Spleen (tissue), 11 donors: Measurements from ENCODE around the gene NOTCH2. TPM values are rescaled to one million over a fixed set of nuclear protein-coding genes. Genes with fewer than 3 reads are reported as not detected.

Source experiments
- DNase-seq: peaks from one replicate; pipeline ENCODE4 v3.0.0-alpha.2; 2020
- H3K27ac ChIP-seq, 8 donors: fragments of 200-600 bp; sonication (generic) in 7 of 8; 1 replicate in 4 of 8; 2 replicates in 4 of 8; pipeline versions ENCODE4 v1.5.0 to v1.8.0; 2016 to 2021; ENCODE audit warnings: inconsistent platforms in 4 of 8, mild to moderate bottlenecking in 4 of 8, moderate library complexity in 1 of 8
- H3K27me3 ChIP-seq, 7 donors: fragments of 200-600 bp; sonication (generic) in 6 of 7; replicated peaks in 1 of 7; 1 replicate in 4 of 7; 2 replicates in 3 of 7; pipeline versions ENCODE4 v1.5.0 to v1.8.0; 2016 to 2021; ENCODE audit warnings: inconsistent platforms in 3 of 7, mild to moderate bottlenecking in 1 of 7
- H3K36me3 ChIP-seq, 6 donors: fragments of 200-600 bp; sonication (generic) in 5 of 6; 1 replicate in 4 of 6; 2 replicates in 2 of 6; pipeline versions ENCODE4 v1.5.0 to v1.8.0; 2016 to 2021; ENCODE audit warnings: inconsistent platforms in 2 of 6
- H3K4me1 ChIP-seq, 6 donors: fragments of 200-600 bp; sonication (generic) in 5 of 6; 1 replicate in 3 of 6; 2 replicates in 3 of 6; pipeline versions ENCODE4 v1.5.0 to v1.8.0; 2016 to 2021; ENCODE audit warnings: inconsistent platforms in 3 of 6
- H3K4me3 ChIP-seq, 8 donors: fragments of 200-600 bp; sonication (generic) in 7 of 8; 1 replicate in 4 of 8; 2 replicates in 4 of 8; pipeline versions ENCODE4 v1.5.0 to v1.8.0; 2016 to 2021; ENCODE audit warnings: inconsistent platforms in 4 of 8, mild to moderate bottlenecking in 4 of 8, moderate library complexity in 2 of 8
- H3K9me3 ChIP-seq, 8 donors: fragments of 200-600 bp; sonication (generic) in 7 of 8; 1 replicate in 4 of 8; 2 replicates in 4 of 8; pipeline versions ENCODE4 v1.5.0 to v1.8.0; 2016 to 2021; ENCODE audit warnings: inconsistent platforms in 4 of 8
- POLR2A ChIP-seq, 3 donors: fragments of 450-650 bp; IDR thresholded peaks; one replicate each; pipeline ENCODE4 v1.5.1; 2017; ENCODE audit warnings: antibody characterized with exemption in 3 of 3, mild to moderate bottlenecking in 1 of 3
- POLR2AphosphoS5 ChIP-seq, 3 donors: sonication (generic); formaldehyde crosslinking; IDR thresholded peaks; one replicate each; pipeline ENCODE4 v1.5.1; 2017; ENCODE audit warnings: antibody characterized with exemption in 3 of 3
- WGBS, 5 donors: extraction: QIAGEN DNeasy Blood & Tissue Kit in 3 of 5; methylation state at CpG; one replicate each; pipeline versions ENCODE4 v1.1.5 to v1.1.7; 2013 to 2018; 5-methylcytosine and 5-hydroxymethylcytosine counted together
- intact Hi-C: fragments of 100-400 bp; cut with DNase I; formaldehyde crosslinking; loops from one replicate; pipeline ENCODE4 v1.15.0; 2023; ENCODE audit warnings: low total_unique reads
- polyA plus RNA-seq, 3 donors: library from polyadenylated mRNA; stranded (reverse); fragments of 200-250 nt; gene quantifications; one replicate each; pipeline ENCODE4 v1.2.1, GENCODE V29; 2013
- total RNA-seq, 7 donors: library from RNA; depleted of rRNA in 3 of 7; stranded (reverse); fragments of >200 nt in 3 of 7; fragmentation: NEBNext Ultra II Directional in 4 of 7; extraction: Animal tissue kit (Norgen Biotek cat#: 25700) in 4 of 7; gene quantifications; one replicate each; pipeline versions ENCODE4 v1.1.0 to v1.2.1, GENCODE V29; 2016 to 2021
- TF ChIP-seq, protein P1 (sequence below), 11 experiments: fragments of 200-600 bp in 7 of 11; fragments of 450-650 bp in 4 of 11; sonication (generic) in 4 of 11; IDR thresholded peaks in 8 of 11; conservative IDR thresholded peaks in 3 of 11; 1 replicate in 7 of 11; 2 replicates in 4 of 11; pipeline versions ENCODE4 v1.4.0 to v1.8.0; 2016 to 2021; ENCODE audit warnings: antibody characterized with exemption in 11 of 11, inconsistent platforms in 4 of 11, mild to moderate bottlenecking in 1 of 11
- donor health status: healthy with polysubstance abuse.
- donor health status: DM: no; HTN: no; CAD: no; lungs with moderate emphysema.
- donor health status: DM: no; HTN: no; CAD: no.
- donor health status: Bipolar disorder and iron deficiency.
- donor health status: healthy.
- donor health status: DM: no; HTN: no; CAD: no.
- donor health status: DM: yes; HTN: yes; CAD: no.

The NOTCH2 gene
- total and polyA plus RNA-seq, 10 donors: 11.3 to 230 (median 138) TPM

DNA sequence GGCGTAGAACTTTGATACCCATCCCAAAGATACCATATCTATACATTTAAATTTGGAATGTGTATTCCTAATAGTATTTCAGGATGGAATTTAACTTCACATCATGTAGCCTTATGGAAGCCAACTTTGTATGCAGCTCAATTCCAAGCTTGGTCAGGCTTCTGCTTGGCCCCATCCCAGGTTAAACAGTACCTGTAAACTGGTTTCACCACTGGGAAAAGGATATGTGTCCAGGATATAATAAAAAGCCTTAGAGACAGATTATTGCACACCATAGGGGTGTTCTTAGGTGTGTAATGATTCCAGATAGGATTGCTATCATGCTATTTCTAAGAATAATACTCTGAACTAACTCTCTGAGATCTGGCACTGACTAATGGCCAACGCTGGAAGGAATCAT is 201.3 kb downstream of the NOTCH2 start:
- no peaks in the 10 kb centered on the region for H3K9me3 ChIP-seq
- WGBS, 5 donors: 82 to 89% (median 87%) methylated on average over 2 of the region's 2 CpGs
- H3K4me3 ChIP-seq: no peak overlapping the region
- DNase-seq: no peak
- peaks cover 0 to 5% (median 0%) of the 10 kb centered on the region in 6 donors for H3K4me1 ChIP-seq
- peaks cover 0 to 21% (median 0%) of the 10 kb centered on the region in 7 donors for H3K27me3 ChIP-seq
- H3K27ac ChIP-seq: no peak overlapping the region
- intact Hi-C loops: no loop called here
- no peak for TF ChIP-seq POLR2AphosphoS5 (IDR thresholded peaks at IDR 0.05)
- TF ChIP-seq, protein P1, sequence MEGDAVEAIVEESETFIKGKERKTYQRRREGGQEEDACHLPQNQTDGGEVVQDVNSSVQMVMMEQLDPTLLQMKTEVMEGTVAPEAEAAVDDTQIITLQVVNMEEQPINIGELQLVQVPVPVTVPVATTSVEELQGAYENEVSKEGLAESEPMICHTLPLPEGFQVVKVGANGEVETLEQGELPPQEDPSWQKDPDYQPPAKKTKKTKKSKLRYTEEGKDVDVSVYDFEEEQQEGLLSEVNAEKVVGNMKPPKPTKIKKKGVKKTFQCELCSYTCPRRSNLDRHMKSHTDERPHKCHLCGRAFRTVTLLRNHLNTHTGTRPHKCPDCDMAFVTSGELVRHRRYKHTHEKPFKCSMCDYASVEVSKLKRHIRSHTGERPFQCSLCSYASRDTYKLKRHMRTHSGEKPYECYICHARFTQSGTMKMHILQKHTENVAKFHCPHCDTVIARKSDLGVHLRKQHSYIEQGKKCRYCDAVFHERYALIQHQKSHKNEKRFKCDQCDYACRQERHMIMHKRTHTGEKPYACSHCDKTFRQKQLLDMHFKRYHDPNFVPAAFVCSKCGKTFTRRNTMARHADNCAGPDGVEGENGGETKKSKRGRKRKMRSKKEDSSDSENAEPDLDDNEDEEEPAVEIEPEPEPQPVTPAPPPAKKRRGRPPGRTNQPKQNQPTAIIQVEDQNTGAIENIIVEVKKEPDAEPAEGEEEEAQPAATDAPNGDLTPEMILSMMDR (IDR thresholded peaks at IDR 0.05 in 8 of 11, conservative IDR thresholded peaks at IDR 0.05 in 3 of 11): no peak
- TF ChIP-seq POLR2A (IDR thresholded peaks at IDR 0.05): no peak
- H3K36me3 ChIP-seq: no peaks in the 10 kb centered on the region

DNA sequence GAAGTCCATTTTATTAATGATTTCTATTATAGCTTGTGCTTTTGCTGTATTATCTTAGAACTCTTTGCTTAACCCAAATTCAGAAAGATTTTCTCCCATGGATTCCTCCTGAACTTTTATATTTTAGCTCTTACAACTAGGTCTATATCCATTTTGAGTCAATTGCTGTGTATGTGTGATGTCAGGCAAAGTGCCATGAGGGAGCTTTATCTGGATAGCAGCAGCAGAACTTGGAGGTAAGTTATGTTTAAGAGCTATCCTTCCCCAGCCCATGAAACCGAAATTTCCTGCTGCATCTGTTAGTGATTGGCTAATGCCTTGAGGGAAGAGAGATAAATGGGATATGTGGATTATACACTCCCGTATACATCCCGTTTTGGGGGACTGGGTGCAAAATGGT is 203.0 kb downstream of the NOTCH2 start:
- Histone ChIP-seq H3K4me1 (peaks cover 0 to 5% (median 0%) of the 10 kb centered on the region in 6 donors), H3K36me3 (no peaks in the 10 kb centered on the region), H3K9me3 (no peaks in the 10 kb centered on the region), H3K27me3 (peaks cover 0 to 14% (median 0%) of the 10 kb centered on the region in 7 donors), H3K27ac (no peak overlapping the region), H3K4me3 (no peak overlapping the region)
- 77 to 90% (median 87%) methylated on average over 3 of the region's 3 CpGs for WGBS, 5 donors
- intact Hi-C loops: no loop called here
- no peak for DNase-seq
- TF ChIP-seq POLR2AphosphoS5 (IDR thresholded peaks at IDR 0.05) (no peak), POLR2A (IDR thresholded peaks at IDR 0.05) (no peak)
- TF ChIP-seq, protein P1 (IDR thresholded peaks at IDR 0.05 in 8 of 11, conservative IDR thresholded peaks at IDR 0.05 in 3 of 11): no peak

DNA sequence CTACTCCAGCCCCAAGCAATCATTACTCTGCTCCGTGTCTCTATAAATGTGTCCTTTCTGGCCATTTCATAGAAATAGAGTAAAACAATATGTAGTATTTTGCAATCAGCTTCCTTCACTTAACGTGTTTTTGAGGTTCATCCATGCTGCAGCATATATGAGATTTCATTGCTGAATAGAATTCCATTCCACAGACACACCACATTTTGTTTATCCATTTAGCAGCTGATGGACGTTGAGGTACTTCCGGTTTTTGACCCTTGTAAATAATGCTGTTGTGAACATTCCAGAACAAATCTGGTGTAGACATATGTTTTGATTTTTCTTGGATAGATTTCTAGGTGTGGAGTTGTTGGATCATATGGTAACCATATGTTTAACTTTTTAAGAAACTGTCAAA is 203.8 kb downstream of the NOTCH2 start:
- no peak overlapping the region for H3K4me3 ChIP-seq
- H3K27ac ChIP-seq: no peak overlapping the region
- TF ChIP-seq, protein P1 (IDR thresholded peaks at IDR 0.05 in 8 of 11, conservative IDR thresholded peaks at IDR 0.05 in 3 of 11): no peak
- TF ChIP-seq POLR2A (IDR thresholded peaks at IDR 0.05) (no peak), POLR2AphosphoS5 (IDR thresholded peaks at IDR 0.05) (no peak)
- intact Hi-C loops: no loop called here
- peaks cover 0 to 6% (median 0%) of the 10 kb centered on the region in 7 donors for H3K27me3 ChIP-seq
- DNase-seq: no peak
- no peaks in the 10 kb centered on the region for H3K36me3 ChIP-seq
- no peaks in the 10 kb centered on the region for H3K9me3 ChIP-seq
- WGBS, 5 donors: 53 to 76% (median 61%) methylated on average over 4 of the region's 4 CpGs
- no peaks in the 10 kb centered on the region for H3K4me1 ChIP-seq

DNA sequence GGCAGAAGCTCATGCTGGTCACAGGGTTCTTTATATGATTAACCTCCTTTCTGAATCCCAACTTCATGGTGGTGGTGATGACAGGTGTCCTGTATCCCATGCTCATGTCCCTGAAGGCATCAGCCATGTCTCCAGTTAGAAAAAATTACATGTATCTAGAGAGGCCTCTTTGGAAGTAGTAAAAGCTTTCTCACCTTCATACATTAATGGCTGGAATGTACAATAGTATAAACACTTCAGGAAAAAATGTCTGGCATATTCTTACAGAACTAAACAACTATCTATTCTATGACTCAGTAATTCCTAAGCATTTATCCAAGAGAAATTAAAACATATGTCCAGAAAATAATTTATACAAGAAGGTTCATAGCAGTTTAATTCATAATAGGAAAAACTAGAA is 207.2 kb downstream of the NOTCH2 start:
- no peaks in the 10 kb centered on the region for H3K9me3 ChIP-seq
- intact Hi-C loops: no loop called here
- TF ChIP-seq POLR2AphosphoS5 (IDR thresholded peaks at IDR 0.05) (no peak), POLR2A (IDR thresholded peaks at IDR 0.05) (no peak)
- TF ChIP-seq, protein P1 (IDR thresholded peaks at IDR 0.05 in 8 of 11, conservative IDR thresholded peaks at IDR 0.05 in 3 of 11): no peak

More for the DNA sequence above, 207.2 kb downstream of the NOTCH2 start:
- Histone ChIP-seq H3K4me3 (no peak overlapping the region), H3K27me3 (no peaks in the 10 kb centered on the region), H3K36me3 (no peaks in the 10 kb centered on the region), H3K4me1 (peaks cover 0 to 9% (median 0%) of the 10 kb centered on the region in 6 donors), H3K27ac (no peak overlapping the region)
- DNase-seq: no peak

Other genes with a start within 250 kb of the NOTCH2 start
- not detected for gene ADAM30, start 173.1 kb downstream of the NOTCH2 start, total RNA-seq
- not detected for gene ADAM30, start 173.1 kb downstream of the NOTCH2 start, polyA plus RNA-seq
- 10 to 100 TPM; 25.5 to 37.9 (median 30.2) TPM for gene SEC22B, start 106.9 kb upstream of the NOTCH2 start, total RNA-seq
- 10 to 100 TPM; 11.1 to 14.5 (median 13.1) TPM for gene SEC22B, start 106.9 kb upstream of the NOTCH2 start, polyA plus RNA-seq